Parathyroid adenoma (tissue), 2 donors: ENCODE results near the gene CDC42BPA.
"Not testable (repeated sequence)": the region's sequence is repeated elsewhere in the genome, so short reads cannot be mapped to it uniquely, and the experiment has no call there.

ENCODE experiments used
- H2AFZ ChIP-seq: fragments of 300-600 bp; sonication (generic); one replicate; pipeline ENCODE4 v1.7.0; 2017; ENCODE audit warnings: antibody characterized with exemption, mild to moderate bottlenecking
- H3K27ac ChIP-seq: fragments of 300-600 bp; sonication (generic); one replicate; pipeline ENCODE4 v1.7.0; 2017
- H3K27me3 ChIP-seq: fragments of 300-600 bp; sonication (generic); one replicate; pipeline ENCODE4 v1.7.0; 2017; ENCODE audit warnings: low read length; ENCODE audit not compliant: control insufficient read depth, insufficient read depth
- H3K36me3 ChIP-seq: fragments of 300-600 bp; sonication (generic); one replicate; pipeline ENCODE4 v1.7.0; 2017; ENCODE audit warnings: low read length; ENCODE audit not compliant: control insufficient read depth, insufficient read depth
- H3K4me1 ChIP-seq: fragments of 300-600 bp; sonication (generic); one replicate; pipeline ENCODE4 v1.7.0; 2017; ENCODE audit warnings: control low read depth
- H3K4me2 ChIP-seq: fragments of 300-600 bp; sonication (generic); one replicate; pipeline ENCODE4 v1.7.0; 2017; ENCODE audit warnings: low read length
- H3K4me3 ChIP-seq: fragments of 300-600 bp; sonication (generic); one replicate; pipeline ENCODE4 v1.7.0; 2017; ENCODE audit warnings: low read depth, low read length
- H3K79me2 ChIP-seq: fragments of 300-600 bp; sonication (generic); one replicate; pipeline ENCODE4 v1.7.0; 2017; ENCODE audit warnings: control low read depth
- H3K9ac ChIP-seq: fragments of 300-600 bp; sonication (generic); one replicate; pipeline ENCODE4 v1.7.0; 2017; ENCODE audit warnings: mild to moderate bottlenecking
- H3K9me3 ChIP-seq: fragments of 300-600 bp; sonication (generic); one replicate; pipeline ENCODE4 v1.7.0; 2017; ENCODE audit warnings: low read length; ENCODE audit not compliant: control insufficient read depth
- TF ChIP-seq, protein P1 (sequence below): fragments of 300-600 bp; sonication (generic); IDR thresholded peaks from one replicate; pipeline ENCODE4 v1.7.0; 2017; ENCODE audit warnings: antibody characterized with exemption, mild to moderate bottlenecking
- donor health status: primary hyperparathyroidism.

The CDC42BPA gene

DNA sequence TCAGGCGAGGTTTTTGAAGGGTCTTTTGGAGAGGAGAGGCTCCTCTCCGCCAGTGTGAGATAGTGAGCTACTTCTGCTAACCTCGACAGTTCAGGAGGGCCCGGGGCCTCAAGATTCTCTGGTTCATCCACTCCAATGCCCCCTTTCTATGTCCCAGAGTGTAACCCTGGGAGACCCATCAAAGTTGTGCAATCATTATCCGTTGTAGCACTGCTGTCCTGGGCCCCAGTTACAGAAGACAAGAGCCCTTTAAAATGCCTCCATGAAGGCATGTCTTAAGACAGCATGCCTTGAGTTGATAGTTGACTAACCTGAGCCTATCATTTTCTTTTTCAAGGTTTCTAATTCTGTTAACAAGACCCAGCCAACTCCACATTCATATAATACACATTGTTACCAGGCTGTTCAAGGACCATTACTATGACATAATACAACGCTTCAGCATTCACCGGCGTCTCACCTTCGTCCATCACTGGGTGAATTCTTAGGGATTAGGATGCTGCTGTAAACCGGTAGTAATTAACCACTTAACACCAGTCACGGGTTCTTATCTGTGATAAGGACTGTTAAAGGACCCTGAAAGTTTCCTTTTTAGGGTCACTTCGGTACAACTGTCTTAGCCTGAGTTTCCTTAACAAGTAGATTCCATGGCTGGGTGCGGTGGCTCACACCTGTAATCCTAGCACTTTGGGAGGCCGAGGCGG lies 37.4 kb upstream of the CDC42BPA start:
- no peaks in the 10 kb centered on the region for H3K79me2 ChIP-seq
- H3K27me3 ChIP-seq, result no peaks in the 10 kb centered on the region
- TF ChIP-seq, protein P1, sequence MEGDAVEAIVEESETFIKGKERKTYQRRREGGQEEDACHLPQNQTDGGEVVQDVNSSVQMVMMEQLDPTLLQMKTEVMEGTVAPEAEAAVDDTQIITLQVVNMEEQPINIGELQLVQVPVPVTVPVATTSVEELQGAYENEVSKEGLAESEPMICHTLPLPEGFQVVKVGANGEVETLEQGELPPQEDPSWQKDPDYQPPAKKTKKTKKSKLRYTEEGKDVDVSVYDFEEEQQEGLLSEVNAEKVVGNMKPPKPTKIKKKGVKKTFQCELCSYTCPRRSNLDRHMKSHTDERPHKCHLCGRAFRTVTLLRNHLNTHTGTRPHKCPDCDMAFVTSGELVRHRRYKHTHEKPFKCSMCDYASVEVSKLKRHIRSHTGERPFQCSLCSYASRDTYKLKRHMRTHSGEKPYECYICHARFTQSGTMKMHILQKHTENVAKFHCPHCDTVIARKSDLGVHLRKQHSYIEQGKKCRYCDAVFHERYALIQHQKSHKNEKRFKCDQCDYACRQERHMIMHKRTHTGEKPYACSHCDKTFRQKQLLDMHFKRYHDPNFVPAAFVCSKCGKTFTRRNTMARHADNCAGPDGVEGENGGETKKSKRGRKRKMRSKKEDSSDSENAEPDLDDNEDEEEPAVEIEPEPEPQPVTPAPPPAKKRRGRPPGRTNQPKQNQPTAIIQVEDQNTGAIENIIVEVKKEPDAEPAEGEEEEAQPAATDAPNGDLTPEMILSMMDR, result no peak

DNA sequence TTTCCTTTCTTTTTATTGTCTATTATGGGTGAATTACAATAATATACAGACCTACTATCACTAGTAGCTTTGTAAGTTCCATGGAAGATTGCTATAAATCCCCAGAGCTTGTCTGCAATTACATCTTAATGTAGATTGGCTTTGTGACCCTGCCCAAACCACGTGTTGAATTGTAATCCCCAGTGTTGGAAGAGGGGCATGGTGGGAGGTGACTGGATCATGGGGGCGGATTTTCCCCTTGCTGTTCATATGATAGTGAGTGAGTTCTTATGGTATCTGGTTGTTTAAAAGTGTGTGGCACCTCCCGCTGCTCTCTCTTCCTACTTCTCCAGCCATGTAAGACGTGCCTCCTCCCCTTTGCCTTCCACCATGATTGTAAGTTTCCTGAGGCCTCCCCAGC lies 34.9 kb upstream of the CDC42BPA start:
- Histone ChIP-seq H3K4me2 (no peak overlapping the region), H3K36me3 (no peaks in the 10 kb centered on the region), H3K9ac (no peak overlapping the region), H3K4me3 (no peak overlapping the region), H2AFZ (no peak overlapping the region), H3K4me1 (no peaks in the 10 kb centered on the region), H3K27me3 (no peaks in the 10 kb centered on the region), H3K9me3 (no peaks in the 10 kb centered on the region), H3K79me2 (no peaks in the 10 kb centered on the region), H3K27ac (no peak overlapping the region)
- TF ChIP-seq, protein P1, result no peak

More for the DNA sequence above, 37.4 kb upstream of the CDC42BPA start:
- no peak overlapping the region for H3K9ac ChIP-seq
- H3K27ac ChIP-seq, result no peak overlapping the region
- H3K9me3 ChIP-seq, result no peaks in the 10 kb centered on the region
- H2AFZ ChIP-seq, result no peak overlapping the region
- H3K36me3 ChIP-seq, result no peaks in the 10 kb centered on the region
- H3K4me1 ChIP-seq, result no peaks in the 10 kb centered on the region
- no peak overlapping the region for H3K4me2 ChIP-seq
- no peak overlapping the region for H3K4me3 ChIP-seq

DNA sequence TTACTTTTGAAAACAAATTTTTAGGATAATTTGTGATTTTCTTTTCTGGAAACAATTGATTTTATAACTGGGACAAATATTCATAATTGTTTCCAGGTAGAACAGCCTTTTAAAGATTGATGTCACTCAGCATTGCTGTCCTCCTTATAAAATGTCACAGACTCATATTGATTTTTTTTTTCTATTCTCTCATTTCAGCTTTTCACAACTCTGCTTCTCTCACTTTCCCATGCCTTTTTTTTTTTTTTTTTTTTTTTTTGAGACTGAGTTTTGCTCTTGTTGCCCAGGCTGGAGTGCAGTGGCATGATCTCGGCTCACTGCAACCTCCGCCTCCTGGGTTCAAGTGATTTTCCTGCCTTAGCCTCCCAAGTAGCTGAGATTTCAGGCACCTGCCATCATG lies 33.9 kb upstream of the CDC42BPA start:
- not testable (repeated sequence) for H3K4me1 ChIP-seq, H3K27me3 ChIP-seq, H3K79me2 ChIP-seq, H2AFZ ChIP-seq, H3K27ac ChIP-seq, H3K4me3 ChIP-seq, H3K36me3 ChIP-seq, H3K9me3 ChIP-seq, H3K4me2 ChIP-seq, H3K9ac ChIP-seq

DNA sequence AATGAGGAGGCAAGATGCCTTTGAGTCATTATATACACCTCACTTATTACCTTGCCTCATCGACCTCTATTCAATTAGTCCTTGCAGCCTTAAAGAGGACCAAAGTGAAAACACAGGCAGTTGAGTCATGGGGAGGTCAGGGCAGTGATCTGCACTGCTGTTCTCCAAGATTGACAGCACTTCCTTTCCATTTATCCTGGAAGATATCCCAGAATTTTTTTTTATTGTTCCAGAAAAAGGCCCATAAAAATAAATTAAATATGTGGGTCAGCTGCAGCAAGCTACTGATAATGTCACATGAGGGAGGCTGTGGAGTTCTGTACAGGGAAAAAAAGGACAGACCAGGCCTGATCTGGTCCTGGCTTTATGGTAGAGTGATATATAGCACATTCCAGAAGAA lies 33.2 kb upstream of the CDC42BPA start:
- Histone ChIP-seq H2AFZ (no peak overlapping the region), H3K36me3 (no peaks in the 10 kb centered on the region), H3K4me1 (no peaks in the 10 kb centered on the region), H3K4me2 (no peak overlapping the region), H3K4me3 (no peak overlapping the region), H3K9ac (no peak overlapping the region), H3K27me3 (no peaks in the 10 kb centered on the region), H3K79me2 (no peaks in the 10 kb centered on the region), H3K9me3 (no peaks in the 10 kb centered on the region), H3K27ac (no peak overlapping the region)
- TF ChIP-seq, protein P1, result no peak

DNA sequence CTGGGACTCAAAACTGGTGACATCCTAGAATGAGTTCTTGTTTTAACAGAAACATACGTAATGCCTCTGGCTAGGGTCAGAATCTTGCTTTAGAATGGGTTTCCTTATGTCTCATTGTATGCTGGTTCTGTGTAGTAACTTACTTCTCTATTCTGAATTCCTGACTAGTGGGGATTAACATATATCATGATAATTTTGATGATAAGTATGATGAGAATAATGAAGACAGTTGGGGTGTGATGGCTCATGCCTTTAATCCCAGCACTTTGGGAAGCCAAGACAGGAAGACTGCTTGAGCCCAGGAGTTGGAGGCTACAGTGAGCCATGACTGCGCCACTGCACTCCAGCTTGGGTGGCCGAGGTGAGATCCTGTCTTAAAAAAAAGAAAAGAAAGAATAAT lies 31.7 kb upstream of the CDC42BPA start:
- no peak overlapping the region for H3K4me3 ChIP-seq
- no peaks in the 10 kb centered on the region for H3K36me3 ChIP-seq
- H3K4me2 ChIP-seq, result no peak overlapping the region
- TF ChIP-seq, protein P1, result no peak
- H3K27ac ChIP-seq, result no peak overlapping the region
- H3K4me1 ChIP-seq, result no peaks in the 10 kb centered on the region
- no peaks in the 10 kb centered on the region for H3K79me2 ChIP-seq
- H3K9ac ChIP-seq, result no peak overlapping the region
- H3K27me3 ChIP-seq, result no peaks in the 10 kb centered on the region
- no peaks in the 10 kb centered on the region for H3K9me3 ChIP-seq
- H2AFZ ChIP-seq, result no peak overlapping the region
